Natural killer cell treated with Interleukin-12 subunit alpha and Interleukin-12 subunit beta and Interleukin-15 and Interleukin-18, amount 100 ng/mL, for 72 hours (primary cell): Measurements from ENCODE around the gene ERC1. TPM values are rescaled to one million over a fixed set of nuclear protein-coding genes. Genes with fewer than 3 reads are reported as not detected.

Source experiments
- ATAC-seq, 2 donors: fragments of 150-1000 bp; cut with Tn5 transposase in 1 of 2; sonication (Bioruptor Pico), chemical (Tn5 transposase) in 1 of 2; 2 replicates each; pipeline ENCODE4 v1.10.0; 2021
- DNase-seq: peaks from one replicate; pipeline ENCODE4 v3.0.0; 2022; ENCODE audit warnings: low spot score
- H3K27ac Mint-ChIP-seq, 2 donors: 1 replicate in 1 of 2; 2 replicates in 1 of 2; pipeline ENCODE4 v1.8.0; 2022; ENCODE audit warnings: mixed read lengths in 2 of 2, mild to moderate bottlenecking in 1 of 2, moderate library complexity in 1 of 2
- H3K27me3 Mint-ChIP-seq, 2 donors: 1 replicate in 1 of 2; 2 replicates in 1 of 2; pipeline ENCODE4 v1.8.0; 2022; ENCODE audit warnings: mixed read lengths in 2 of 2
- H3K36me3 Mint-ChIP-seq: one replicate; pipeline ENCODE4 v1.8.0; 2022; ENCODE audit warnings: mixed read lengths
- H3K4me1 Mint-ChIP-seq, 2 donors: 1 replicate in 1 of 2; 2 replicates in 1 of 2; pipeline ENCODE4 v1.8.0; 2022; ENCODE audit warnings: low read depth in 2 of 2, mixed read lengths in 2 of 2, mild to moderate bottlenecking in 1 of 2
- H3K4me3 Mint-ChIP-seq: one replicate; pipeline ENCODE4 v1.8.0; 2022; ENCODE audit warnings: mixed read lengths
- H3K9me3 Mint-ChIP-seq: 2 replicates; pipeline ENCODE4 v1.8.0; 2022; ENCODE audit warnings: mixed read lengths
- total RNA-seq, 2 donors: library from RNA; stranded (reverse); gene quantifications; one replicate each; pipeline ENCODE4 v1.2.3, GENCODE V29; 2022

Gene ERC1
- total RNA-seq, 2 donors from 2014 or later = 32.6 to 77.2 TPM

GRCh38 chr12:1289371-1290155 lies 298.5 kb downstream of the ERC1 start:
- no peak overlapping the region for H3K4me3 Mint-ChIP-seq
- no peak overlapping the region for H3K27ac Mint-ChIP-seq
- no peaks in the 10 kb centered on the region for H3K4me1 Mint-ChIP-seq
- ATAC-seq (no peak), DNase-seq (no peak)
- no peaks in the 10 kb centered on the region for H3K27me3 Mint-ChIP-seq
- H3K9me3 Mint-ChIP-seq = no peaks in the 10 kb centered on the region
- H3K36me3 Mint-ChIP-seq = peaks cover 6% of the 10 kb centered on the region

GRCh38 chr12:1290716-1291115 lies 299.7 kb downstream of the ERC1 start:
- Mint-ChIP-seq H3K36me3 (peaks cover 6% of the 10 kb centered on the region), H3K27ac (no peak overlapping the region), H3K27me3 (no peaks in the 10 kb centered on the region), H3K9me3 (no peaks in the 10 kb centered on the region), H3K4me3 (no peak overlapping the region), H3K4me1 (no peaks in the 10 kb centered on the region)
- DNase-seq = no peak
- ATAC-seq = no peak

GRCh38 chr12:1291601-1292332 lies 300.7 kb downstream of the ERC1 start:
- peaks cover 6% of the 10 kb centered on the region for H3K36me3 Mint-ChIP-seq
- no peaks in the 10 kb centered on the region for H3K9me3 Mint-ChIP-seq
- no peak for DNase-seq
- no peak overlapping the region for H3K27ac Mint-ChIP-seq
- no peak for ATAC-seq
- H3K27me3 Mint-ChIP-seq = no peaks in the 10 kb centered on the region
- H3K4me3 Mint-ChIP-seq = no peak overlapping the region
- H3K4me1 Mint-ChIP-seq = no peaks in the 10 kb centered on the region

- Mint-ChIP-seq H3K9me3 (no peaks in the 10 kb centered on the region), H3K4me3 (no peak overlapping the region), H3K4me1 (no peaks in the 10 kb centered on the region), H3K36me3 (peaks cover 14% of the 10 kb centered on the region), H3K27ac (no peak overlapping the region), H3K27me3 (no peaks in the 10 kb centered on the region)
- ATAC-seq (no peak), DNase-seq (no peak)
Observed at GRCh38 chr12:1293901-1294300, 302.9 kb downstream of the ERC1 start.

- Mint-ChIP-seq H3K9me3 (no peaks in the 10 kb centered on the region), H3K27me3 (no peaks in the 10 kb centered on the region), H3K27ac (no peak overlapping the region), H3K36me3 (peaks cover 8% of the 10 kb centered on the region), H3K4me3 (no peak overlapping the region), H3K4me1 (no peaks in the 10 kb centered on the region)
- DNase-seq (no peak), ATAC-seq (no peak)
Observed at GRCh38 chr12:1297206-1297605, 306.2 kb downstream of the ERC1 start.

GRCh38 chr12:1297639-1298175 lies 306.7 kb downstream of the ERC1 start:
- ATAC-seq (no peak), DNase-seq (no peak)
- no peak overlapping the region for H3K27ac Mint-ChIP-seq
- no peak overlapping the region for H3K4me3 Mint-ChIP-seq
- H3K27me3 Mint-ChIP-seq = no peaks in the 10 kb centered on the region
- H3K4me1 Mint-ChIP-seq = no peaks in the 10 kb centered on the region
- peaks cover 8% of the 10 kb centered on the region for H3K36me3 Mint-ChIP-seq
- H3K9me3 Mint-ChIP-seq = no peaks in the 10 kb centered on the region

- Mint-ChIP-seq H3K4me3 (no peak overlapping the region), H3K36me3 (peaks cover 8% of the 10 kb centered on the region), H3K9me3 (no peaks in the 10 kb centered on the region), H3K4me1 (no peaks in the 10 kb centered on the region), H3K27me3 (no peaks in the 10 kb centered on the region), H3K27ac (no peak overlapping the region)
- ATAC-seq (no peak), DNase-seq (no peak)
Observed at GRCh38 chr12:1300460-1300859, 309.4 kb downstream of the ERC1 start.

GRCh38 chr12:1302201-1302870 lies 311.3 kb downstream of the ERC1 start:
- peaks cover 8% of the 10 kb centered on the region for H3K36me3 Mint-ChIP-seq
- no peaks in the 10 kb centered on the region for H3K27me3 Mint-ChIP-seq
- ATAC-seq = no peak
- H3K4me3 Mint-ChIP-seq = no peak overlapping the region
- no peaks in the 10 kb centered on the region for H3K4me1 Mint-ChIP-seq
- no peaks in the 10 kb centered on the region for H3K9me3 Mint-ChIP-seq
- DNase-seq = no peak
- no peak overlapping the region for H3K27ac Mint-ChIP-seq

- no peaks in the 10 kb centered on the region for H3K9me3 Mint-ChIP-seq
- no peak overlapping the region for H3K4me3 Mint-ChIP-seq
- no peaks in the 10 kb centered on the region for H3K4me1 Mint-ChIP-seq
- H3K27me3 Mint-ChIP-seq = no peaks in the 10 kb centered on the region
- H3K36me3 Mint-ChIP-seq = no peaks in the 10 kb centered on the region
- H3K27ac Mint-ChIP-seq = no peak overlapping the region
- DNase-seq (no peak), ATAC-seq (no peak)
Observed at GRCh38 chr12:1305063-1305434, 314.0 kb downstream of the ERC1 start.

- no peaks in the 10 kb centered on the region for H3K4me1 Mint-ChIP-seq
- no peaks in the 10 kb centered on the region for H3K9me3 Mint-ChIP-seq
- DNase-seq (no peak), ATAC-seq (no peak)
- H3K27me3 Mint-ChIP-seq = no peaks in the 10 kb centered on the region
- no peak overlapping the region for H3K27ac Mint-ChIP-seq
- no peaks in the 10 kb centered on the region for H3K36me3 Mint-ChIP-seq
- H3K4me3 Mint-ChIP-seq = no peak overlapping the region
Observed at GRCh38 chr12:1305791-1306500, 314.9 kb downstream of the ERC1 start.

GRCh38 chr12:1306817-1307216 lies 315.8 kb downstream of the ERC1 start:
- Mint-ChIP-seq H3K36me3 (no peaks in the 10 kb centered on the region), H3K27me3 (no peaks in the 10 kb centered on the region), H3K4me1 (no peaks in the 10 kb centered on the region), H3K4me3 (no peak overlapping the region), H3K27ac (no peak overlapping the region), H3K9me3 (no peaks in the 10 kb centered on the region)
- ATAC-seq (no peak), DNase-seq (no peak)

GRCh38 chr12:1307796-1308195 lies 316.8 kb downstream of the ERC1 start:
- H3K4me1 Mint-ChIP-seq = peaks cover 0 to 2% of the 10 kb centered on the region in 2 donors
- no peak for DNase-seq
- no peak for ATAC-seq
- H3K36me3 Mint-ChIP-seq = no peaks in the 10 kb centered on the region
- H3K9me3 Mint-ChIP-seq = no peaks in the 10 kb centered on the region
- no peak overlapping the region for H3K4me3 Mint-ChIP-seq
- no peaks in the 10 kb centered on the region for H3K27me3 Mint-ChIP-seq
- H3K27ac Mint-ChIP-seq = no peak overlapping the region

GRCh38 chr12:1309613-1310012 lies 318.6 kb downstream of the ERC1 start:
- DNase-seq (no peak), ATAC-seq (no peak)
- H3K27ac Mint-ChIP-seq = no peak overlapping the region
- no peaks in the 10 kb centered on the region for H3K9me3 Mint-ChIP-seq
- H3K4me1 Mint-ChIP-seq = peaks cover 0 to 3% of the 10 kb centered on the region in 2 donors
- no peaks in the 10 kb centered on the region for H3K27me3 Mint-ChIP-seq
- no peak overlapping the region for H3K4me3 Mint-ChIP-seq
- no peaks in the 10 kb centered on the region for H3K36me3 Mint-ChIP-seq
